Measurements from ENCODE around the gene CYP46A1.

CYP46A1 gene

DNA sequence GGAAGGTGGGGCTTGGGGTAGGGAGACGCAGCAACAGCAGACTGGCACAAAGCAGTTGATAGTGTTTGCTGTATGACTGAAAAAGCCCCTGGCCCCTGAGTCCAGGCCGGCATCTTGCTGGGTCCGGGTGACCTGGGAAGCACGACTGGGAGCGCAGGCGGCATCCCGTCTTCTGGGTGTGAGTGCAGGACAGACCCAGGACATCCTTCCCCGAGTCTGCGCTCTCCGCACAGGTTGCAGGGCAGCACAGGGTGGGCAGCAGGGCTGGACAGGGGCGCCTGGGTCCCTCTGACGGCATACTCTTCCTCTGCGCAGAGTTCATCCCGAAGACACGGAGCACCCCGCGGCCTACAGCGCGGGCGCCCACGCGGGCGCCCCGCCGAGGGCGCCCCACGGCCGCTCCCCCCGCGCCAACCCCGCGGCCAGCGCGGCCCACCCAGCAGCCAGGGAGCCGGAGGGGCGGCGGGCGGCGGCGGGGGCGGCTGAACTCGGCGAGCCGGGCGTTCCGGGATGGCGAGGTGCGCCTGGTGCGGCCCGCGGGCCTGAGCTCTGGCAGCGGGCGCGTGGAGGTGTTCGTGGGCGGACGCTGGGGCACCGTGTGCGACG is 9.2 kb upstream of the CYP46A1 start:
- DNase-seq: no peak

- DNase-seq: no peak
Measured at GRCh38 chr14:99675382-99675835, 8.7 kb upstream of the CYP46A1 start.

DNA sequence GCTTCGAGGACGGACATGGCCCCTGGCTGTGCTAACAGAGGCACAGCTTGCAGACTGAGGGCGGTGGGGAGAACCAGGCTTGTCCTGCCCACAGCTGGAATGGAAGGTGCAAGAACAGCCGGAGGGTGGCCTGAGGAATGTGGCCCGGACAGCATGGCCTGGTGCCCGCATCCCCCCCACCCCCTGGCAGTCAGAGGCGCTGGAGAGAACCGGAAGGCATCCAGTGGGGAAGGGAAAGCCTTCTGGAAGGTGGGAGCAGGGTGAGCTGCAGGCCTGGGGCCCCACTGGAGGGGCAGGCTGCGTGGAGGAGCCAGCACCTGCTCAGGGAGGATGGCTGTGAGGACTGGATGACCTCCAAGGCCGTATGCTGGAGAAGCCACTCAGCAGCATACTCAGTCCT is 8.1 kb upstream of the CYP46A1 start:
- no peak for DNase-seq

GRCh38 chr14:99676657-99677056 is 7.4 kb upstream of the CYP46A1 start:
- no peak for DNase-seq

DNA sequence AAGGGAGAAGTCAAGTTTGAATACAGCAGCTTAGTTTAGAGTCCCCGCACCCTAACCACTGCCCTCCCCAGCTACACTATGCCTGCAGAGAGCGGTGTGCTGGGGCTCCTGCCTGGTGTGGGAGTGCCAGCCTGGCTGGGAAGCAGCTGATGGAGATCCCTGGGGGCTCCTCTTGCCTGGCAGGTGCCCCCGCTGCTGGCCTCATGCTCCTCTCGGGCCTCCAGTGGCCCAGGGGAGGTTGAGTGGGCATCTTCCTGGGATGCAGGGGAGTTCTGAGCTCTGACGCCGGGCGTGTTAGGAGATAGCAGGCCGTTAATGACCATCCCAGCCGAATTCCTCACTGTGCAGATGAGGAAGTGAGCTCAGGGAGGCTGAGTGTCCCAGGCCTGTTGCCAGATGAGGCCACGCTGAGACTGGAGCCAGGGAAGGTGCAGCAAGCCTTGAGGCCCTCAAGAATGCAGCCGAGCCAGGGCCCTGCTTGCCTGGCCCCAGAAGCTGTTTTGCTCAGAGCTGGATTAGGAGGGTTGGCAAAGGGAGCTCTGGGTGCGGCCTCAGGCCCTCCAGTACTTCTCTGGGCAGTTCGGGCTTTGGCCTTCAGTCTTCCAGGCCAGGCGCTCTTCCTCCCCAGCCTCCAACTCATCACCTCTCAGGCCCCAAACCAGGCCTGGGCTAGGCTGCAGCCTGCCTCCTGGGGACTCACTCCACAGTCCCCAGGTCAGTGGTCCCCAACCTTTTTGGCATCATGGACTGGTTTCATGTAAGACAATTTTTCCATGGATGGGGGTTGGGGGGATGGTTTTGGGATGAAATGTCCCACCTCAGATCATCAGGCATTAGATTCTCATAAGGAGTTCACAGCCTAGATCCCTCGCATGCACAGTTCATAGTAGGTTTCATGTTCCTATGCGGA is 6.6 kb upstream of the CYP46A1 start:
- DNase-seq: no peak

- no peak for DNase-seq
Measured at GRCh38 chr14:99678198-99678597, 5.9 kb upstream of the CYP46A1 start.

DNA sequence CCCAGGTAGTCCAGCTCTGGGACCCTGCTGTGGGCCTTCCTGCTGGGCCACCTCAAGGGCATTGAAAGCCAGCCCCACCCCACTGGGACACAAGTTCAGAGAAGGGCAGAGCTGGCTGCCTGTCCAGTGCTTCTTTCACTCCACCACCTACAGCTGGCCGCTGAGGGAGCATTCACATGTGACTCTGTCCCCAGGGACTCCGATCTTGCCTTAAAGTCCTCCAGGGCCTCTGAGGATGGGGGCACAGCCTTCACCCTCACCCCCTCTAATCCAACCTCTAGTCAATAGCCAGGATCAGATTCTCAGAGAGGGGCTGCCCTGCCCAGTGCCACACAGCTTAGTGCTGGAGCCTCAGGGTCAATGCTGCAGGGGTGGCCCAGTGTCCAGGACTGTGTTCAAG is 5.0 kb upstream of the CYP46A1 start:
- DNase-seq: no peak

DNA sequence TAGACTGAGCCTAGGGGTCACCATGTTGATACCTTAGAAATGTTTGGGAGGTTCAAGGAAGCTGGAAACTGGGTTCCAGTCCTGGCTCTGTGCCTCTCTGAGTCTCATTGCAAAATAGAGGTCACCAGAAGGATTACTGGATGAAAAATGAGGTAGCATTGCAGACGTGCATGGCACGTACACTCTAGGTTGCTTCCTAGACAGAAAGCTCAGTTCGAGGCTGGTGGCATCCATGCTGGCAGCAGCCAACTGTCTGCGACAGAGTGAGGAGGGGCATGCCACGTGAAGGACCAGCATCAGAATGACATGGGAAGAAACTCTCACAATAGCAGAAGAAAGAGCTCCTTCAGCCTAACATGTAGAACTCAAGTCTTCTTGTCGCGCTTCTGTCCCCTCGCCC is 4.6 kb upstream of the CYP46A1 start:
- no peak for DNase-seq

DNA sequence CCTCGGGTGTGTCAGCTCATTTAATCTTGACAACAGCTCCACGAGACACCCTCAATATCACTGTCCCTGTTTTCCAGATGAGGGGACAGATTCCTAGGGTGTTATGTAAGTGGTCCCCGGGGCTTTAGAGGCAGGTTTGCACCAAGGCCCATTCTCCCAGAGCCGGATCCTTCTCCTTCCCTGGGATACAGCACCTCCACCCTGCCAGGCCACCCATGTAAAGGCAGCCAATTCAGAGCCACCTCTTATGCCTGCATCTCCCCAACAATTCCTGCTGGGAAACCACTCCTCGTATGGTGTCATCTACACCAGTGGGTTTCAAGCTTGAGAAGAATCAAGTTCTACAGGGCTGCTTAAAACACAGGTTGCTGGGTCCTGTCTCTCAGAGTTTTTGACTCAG is 4.1 kb upstream of the CYP46A1 start:
- DNase-seq: no peak

DNA sequence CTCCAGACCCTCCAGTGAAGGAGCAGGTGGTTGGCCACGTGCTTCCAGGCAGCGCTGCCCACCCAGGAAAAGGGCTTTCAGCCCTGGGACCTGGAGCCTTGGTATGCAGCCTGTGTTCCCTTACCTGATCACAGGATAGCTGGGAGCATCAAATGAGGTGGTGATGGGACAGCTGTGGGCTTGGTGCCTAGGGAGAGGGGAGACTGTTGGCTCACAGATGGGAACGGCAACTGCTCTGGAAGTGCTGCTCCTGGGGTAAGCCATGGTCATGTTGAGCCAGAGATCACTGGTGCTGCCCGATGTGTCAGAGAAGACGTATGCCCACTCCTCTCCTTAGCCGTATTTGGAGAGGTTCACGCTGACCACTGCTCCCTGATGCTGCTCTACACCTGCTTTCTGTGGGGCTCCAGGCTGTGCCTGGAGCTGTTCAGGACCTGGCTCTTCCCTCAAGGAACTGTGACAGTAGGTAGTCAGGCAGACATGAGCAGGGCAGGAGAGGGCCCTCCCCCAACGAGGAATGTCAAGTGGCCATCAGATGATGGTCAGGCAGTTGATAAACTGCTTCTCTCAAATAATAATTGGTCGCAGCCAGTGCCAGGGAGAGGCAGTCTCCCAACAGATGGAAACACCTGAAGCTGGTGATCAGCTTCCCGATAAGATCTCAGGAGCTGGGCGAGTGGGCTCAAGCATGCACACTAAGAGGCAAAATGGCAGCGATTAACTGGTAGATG is 2.8 kb upstream of the CYP46A1 start:
- no peak for DNase-seq

GRCh38 chr14:99681832-99682148 is 2.3 kb upstream of the CYP46A1 start:
- no peak for DNase-seq

DNA sequence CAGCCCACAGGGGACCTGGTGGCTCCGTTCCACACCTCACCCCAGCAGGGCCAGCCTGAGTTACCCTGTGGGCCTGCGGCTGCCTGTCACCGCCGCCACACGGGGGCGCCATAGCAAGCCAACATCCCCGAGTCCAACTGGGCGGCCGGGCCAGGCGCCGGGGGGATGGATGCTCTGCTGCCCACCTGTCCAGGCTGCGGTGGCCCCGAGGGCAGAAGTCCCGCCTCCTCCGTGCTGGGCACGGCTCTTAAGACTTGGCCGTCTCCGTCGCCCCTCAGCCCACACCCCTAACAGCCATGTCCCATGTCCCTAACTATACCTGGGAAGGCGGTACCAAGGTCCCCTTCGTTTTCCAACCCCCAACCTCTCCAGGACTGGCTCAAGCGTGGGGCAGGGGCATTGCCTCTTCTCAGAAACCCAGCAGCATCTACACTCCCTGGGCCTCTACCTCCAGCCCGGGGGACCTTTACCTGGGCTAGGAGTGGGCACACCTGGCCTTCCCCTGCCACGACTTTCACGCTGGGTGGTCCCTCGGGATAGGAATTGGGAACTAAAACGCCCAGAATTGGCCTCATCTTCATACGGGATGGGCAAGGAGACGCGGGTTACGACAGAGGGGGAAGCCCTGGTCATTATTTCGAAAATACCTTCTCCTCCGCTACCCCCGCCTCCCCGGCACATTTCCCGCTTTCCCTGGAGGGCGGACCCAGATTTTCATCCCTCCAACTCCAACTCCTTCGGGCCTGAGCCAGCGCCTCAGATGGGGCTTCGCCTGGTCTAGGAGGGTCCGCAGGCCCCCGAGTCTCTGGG is 1.1 kb upstream of the CYP46A1 start:
- peak; percentile 27 to 52 for DNase-seq

- no peak for DNase-seq
Measured at GRCh38 chr14:99684410-99684934, 374 bp downstream of the CYP46A1 start.

DNA sequence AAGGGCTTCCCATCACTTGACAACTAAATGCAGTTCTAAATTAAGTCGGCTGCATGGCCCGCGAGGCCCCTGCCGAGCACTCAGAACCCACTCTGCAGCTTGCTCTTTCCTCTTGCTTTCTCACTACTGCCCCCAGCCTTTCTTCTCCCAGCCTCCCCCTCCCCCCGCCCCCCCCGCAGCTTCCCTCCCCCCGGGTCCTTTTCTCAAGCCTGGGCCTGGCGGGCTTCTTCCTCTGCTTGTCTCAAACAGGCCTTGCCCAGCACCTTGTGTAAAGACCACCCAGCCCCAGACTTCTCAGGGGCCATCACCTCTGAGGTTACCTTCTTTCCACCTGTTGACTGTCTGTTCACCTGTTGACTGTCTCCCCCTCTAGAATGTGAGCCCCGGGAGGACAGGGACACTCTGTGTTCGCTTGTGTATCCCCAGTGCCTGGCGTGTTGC is 1.1 kb downstream of the CYP46A1 start:
- no peak for DNase-seq

DNA sequence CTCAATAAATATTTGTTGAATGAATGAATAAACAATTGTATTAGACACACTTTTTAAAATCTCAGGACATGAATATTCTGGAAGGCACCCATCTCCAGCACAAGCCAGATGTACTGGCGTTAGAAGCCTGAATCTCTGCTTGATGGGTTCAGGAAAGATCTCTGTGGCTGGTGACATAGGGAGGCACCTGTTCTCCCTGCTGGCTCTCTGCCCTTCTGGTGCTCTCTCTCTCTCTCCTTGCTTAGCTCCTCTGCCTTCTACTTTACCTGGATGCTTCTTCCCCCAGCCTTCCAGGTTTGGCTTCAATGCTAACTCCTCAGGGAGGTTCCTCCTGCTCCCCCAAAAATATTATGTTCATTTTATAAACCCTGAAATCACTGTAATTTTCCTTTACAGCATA is 1.5 kb downstream of the CYP46A1 start:
- DNase-seq: no peak

- no peak for DNase-seq
Measured at GRCh38 chr14:99686557-99687283, 2.6 kb downstream of the CYP46A1 start.

- no peak for DNase-seq
Measured at GRCh38 chr14:99687284-99688209, 3.4 kb downstream of the CYP46A1 start.

GRCh38 chr14:99688210-99688581 is 4.1 kb downstream of the CYP46A1 start:
- DNase-seq: no peak

DNA sequence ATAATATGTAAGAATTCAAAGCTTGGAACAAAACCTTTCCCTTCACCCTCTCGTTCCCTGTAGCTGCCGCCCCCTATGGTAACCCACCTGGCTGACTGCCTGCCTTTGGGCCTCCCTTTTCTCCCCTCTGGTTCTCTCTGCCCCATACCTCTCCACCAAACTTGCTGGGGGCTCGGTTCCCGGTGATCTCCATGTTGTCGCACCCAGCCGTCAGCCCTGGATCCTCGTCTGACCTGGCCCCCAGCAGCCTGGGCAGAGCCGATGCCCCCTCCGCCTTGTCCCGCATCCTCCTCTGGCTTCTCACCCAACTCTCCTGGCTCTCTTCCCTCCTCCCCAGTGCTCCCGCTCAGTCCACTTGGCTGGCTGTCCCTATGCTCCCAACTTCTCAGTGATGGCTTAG is 4.5 kb downstream of the CYP46A1 start:
- DNase-seq: no peak

DNA sequence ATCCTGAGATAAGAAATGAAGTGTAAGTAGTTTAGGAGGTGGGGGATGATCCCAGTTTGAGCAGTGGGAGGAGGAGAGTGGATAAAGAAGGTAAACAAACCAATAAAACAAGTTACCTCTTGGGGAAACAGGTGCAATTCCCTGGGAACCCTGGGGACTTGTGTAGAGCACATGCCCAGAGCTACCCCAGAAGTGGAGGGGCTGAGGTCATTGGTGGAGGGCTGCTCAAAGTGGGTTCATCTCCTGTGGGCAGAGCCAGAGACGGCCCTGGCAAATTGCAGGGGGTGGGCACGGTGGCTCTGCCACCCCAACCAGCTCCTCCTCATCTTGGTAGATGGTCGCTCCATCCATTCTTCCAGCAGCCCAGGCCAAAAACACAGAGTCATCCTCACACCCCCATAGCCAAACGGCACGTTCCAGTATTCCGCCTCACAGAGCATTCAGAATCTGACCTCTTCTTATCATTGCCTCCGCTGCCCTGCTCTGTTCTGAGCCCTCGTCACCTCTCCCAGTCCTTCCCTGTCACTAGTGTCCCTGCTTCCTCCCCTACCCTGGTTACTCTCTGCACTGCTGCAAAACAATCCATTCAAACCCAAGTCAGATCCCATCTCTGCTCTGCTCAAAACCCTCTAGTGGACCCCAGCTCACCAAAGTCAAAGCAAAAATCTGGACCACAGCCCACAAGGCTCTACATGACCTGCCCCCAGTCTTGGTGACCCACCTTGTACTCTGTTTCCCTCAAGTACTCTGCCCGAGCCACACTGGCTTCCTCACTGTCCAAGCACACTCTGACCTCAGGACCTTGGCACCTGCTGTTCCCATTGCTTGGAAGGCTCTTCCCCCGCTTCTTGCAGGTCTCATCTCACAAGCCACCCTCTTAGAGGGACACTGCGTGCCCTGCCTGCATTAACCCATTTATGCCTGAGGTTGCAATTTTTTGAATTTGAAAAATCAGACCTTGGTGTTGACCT is 5.5 kb downstream of the CYP46A1 start:
- DNase-seq: no peak
